Measurements from ENCODE around the gene KDM4B. TPM values are rescaled to one million over a fixed set of nuclear protein-coding genes. Genes with fewer than 3 reads are reported as not detected.

KDM4B gene
- total RNA-seq, 4 donors from 2014 or later: 29.2 to 43.8 (median 38.7) TPM

GRCh38 chr19:5059213-5059574 lies 90.3 kb downstream of the KDM4B start:
- no peak for ATAC-seq
- Histone ChIP-seq H3K27me3 (no peaks in the 10 kb centered on the region), H3K4me3 (no peak overlapping the region), H3K36me3 (peaks cover 0 to 91% of the 10 kb centered on the region in 2 donors), H3K27ac (no peak overlapping the region), H3K9me3 (peaks cover 0 to 5% (median 0%) of the 10 kb centered on the region in 3 donors), H3K4me1 (peaks cover 0 to 16% (median 0%) of the 10 kb centered on the region in 3 donors)
- 74% methylated on average over 10 of the region's 21 CpGs; no CpG with 5 or more reads in 1 of the 2 donors for WGBS, 2 donors (ENCODE audit: low coverage in 1 of 2)
- TF ChIP-seq CTCF (IDR thresholded peaks at IDR 0.05) (no peak), EP300 (IDR thresholded peaks at IDR 0.05) (no peak), POLR2AphosphoS5 (IDR thresholded peaks at IDR 0.05) (no peak), POLR2A (IDR thresholded peaks at IDR 0.05) (no peak)

GRCh38 chr19:5059793-5060192 lies 90.9 kb downstream of the KDM4B start:
- Histone ChIP-seq H3K27ac (no peak overlapping the region), H3K36me3 (peaks cover 0 to 91% of the 10 kb centered on the region in 2 donors), H3K4me1 (peaks cover 0 to 16% (median 0%) of the 10 kb centered on the region in 3 donors), H3K9me3 (peaks cover 0 to 5% (median 0%) of the 10 kb centered on the region in 3 donors), H3K27me3 (no peaks in the 10 kb centered on the region), H3K4me3 (no peak overlapping the region)
- no peak for ATAC-seq
- WGBS, 2 donors (ENCODE audit: low coverage in 1 of 2): 80% methylated on average over 1 of the region's 12 CpGs; no CpG with 5 or more reads in 1 of the 2 donors
- TF ChIP-seq CTCF (IDR thresholded peaks at IDR 0.05): no peak
- TF ChIP-seq EP300 (IDR thresholded peaks at IDR 0.05): no peak
- TF ChIP-seq POLR2A (IDR thresholded peaks at IDR 0.05): no peak
- TF ChIP-seq POLR2AphosphoS5 (IDR thresholded peaks at IDR 0.05): no peak

GRCh38 chr19:5062195-5062594 lies 93.3 kb downstream of the KDM4B start:
- TF ChIP-seq POLR2AphosphoS5 (IDR thresholded peaks at IDR 0.05): no peak
- ATAC-seq: no peak
- Histone ChIP-seq H3K27me3 (no peaks in the 10 kb centered on the region), H3K36me3 (peaks cover 0 to 93% of the 10 kb centered on the region in 2 donors), H3K27ac (no peak overlapping the region), H3K4me3 (no peak overlapping the region), H3K4me1 (peaks cover 0 to 16% (median 0%) of the 10 kb centered on the region in 3 donors), H3K9me3 (peaks cover 0 to 5% (median 0%) of the 10 kb centered on the region in 3 donors)
- 100% methylated on average over 1 of the region's 9 CpGs for WGBS, 2 donors (ENCODE audit: low coverage in 1 of 2)

- ATAC-seq: no peak
- peaks cover 0 to 92% of the 10 kb centered on the region in 2 donors for H3K36me3 ChIP-seq
- TF ChIP-seq EP300 (IDR thresholded peaks at IDR 0.05) (no peak), POLR2AphosphoS5 (IDR thresholded peaks at IDR 0.05) (no peak), CTCF (IDR thresholded peaks at IDR 0.05) (no peak), POLR2A (IDR thresholded peaks at IDR 0.05) (no peak)
- peaks cover 0 to 5% (median 0%) of the 10 kb centered on the region in 3 donors for H3K9me3 ChIP-seq
- H3K27me3 ChIP-seq: no peaks in the 10 kb centered on the region
- H3K4me1 ChIP-seq: peaks cover 0 to 15% (median 0%) of the 10 kb centered on the region in 3 donors
- WGBS, 2 donors (ENCODE audit: low coverage in 1 of 2): 94 to 100% methylated on average over 3 of the region's 4 CpGs
- no peak overlapping the region for H3K4me3 ChIP-seq
- H3K27ac ChIP-seq: no peak overlapping the region
Measured at GRCh38 chr19:5062799-5063198, 93.9 kb downstream of the KDM4B start.

GRCh38 chr19:5063873-5064645 lies 95.1 kb downstream of the KDM4B start:
- Histone ChIP-seq H3K27ac (no peak overlapping the region), H3K27me3 (no peaks in the 10 kb centered on the region), H3K4me1 (peaks cover 0 to 2% (median 0%) of the 10 kb centered on the region in 3 donors), H3K36me3 (peaks cover 0 to 79% of the 10 kb centered on the region in 2 donors), H3K4me3 (no peak overlapping the region), H3K9me3 (peaks cover 0 to 5% (median 0%) of the 10 kb centered on the region in 3 donors)
- no peak for TF ChIP-seq POLR2AphosphoS5 (IDR thresholded peaks at IDR 0.05)
- TF ChIP-seq EP300 (IDR thresholded peaks at IDR 0.05): no peak
- TF ChIP-seq CTCF (IDR thresholded peaks at IDR 0.05): no peak
- no peak for TF ChIP-seq POLR2A (IDR thresholded peaks at IDR 0.05)
- WGBS, 2 donors (ENCODE audit: low coverage in 1 of 2): 90% methylated on average over 4 of the region's 38 CpGs; no CpG with 5 or more reads in 1 of the 2 donors
- no peak for ATAC-seq

All from gastroesophageal sphincter (tissue), 4 donors.